ENCODE results near the gene STARD13.

The STARD13 gene

DNA sequence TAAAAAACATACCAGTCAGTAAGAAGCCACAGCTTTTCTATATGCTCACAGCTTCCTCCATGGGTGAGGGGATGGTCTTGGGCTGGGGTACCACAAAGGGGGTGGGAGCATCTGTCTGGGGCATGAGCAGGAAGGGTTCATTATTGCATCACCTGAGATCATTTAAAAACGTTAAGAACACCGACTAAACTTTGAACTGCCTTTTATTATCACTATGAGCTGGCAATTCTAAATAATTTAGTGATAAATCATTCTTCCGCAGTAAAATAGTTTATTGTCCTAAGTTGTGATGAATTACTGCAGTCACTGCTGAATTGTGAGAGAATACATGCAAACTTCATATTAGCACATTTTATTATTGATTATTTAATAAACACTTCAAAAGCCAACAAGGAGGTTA is 197.8 kb downstream of the STARD13 start:
- DNase-seq (ENCODE audit: low spot score in 2 of 2): no peak
- no peak overlapping the region for H3K4me3 Mint-ChIP-seq
- peaks cover 22% of the 10 kb centered on the region for H3K27me3 Mint-ChIP-seq
- no peaks in the 10 kb centered on the region for H3K9me3 Mint-ChIP-seq
- H3K36me3 Mint-ChIP-seq (ENCODE audit: insufficient read depth): no peaks in the 10 kb centered on the region
- H3K4me1 Mint-ChIP-seq: no peaks in the 10 kb centered on the region
- H3K27ac Mint-ChIP-seq (ENCODE audit: low read depth): no peak overlapping the region
- no peak for ATAC-seq (replicated peaks; ENCODE audit: extremely low read depth, poor library complexity, severe bottlenecking)

DNA sequence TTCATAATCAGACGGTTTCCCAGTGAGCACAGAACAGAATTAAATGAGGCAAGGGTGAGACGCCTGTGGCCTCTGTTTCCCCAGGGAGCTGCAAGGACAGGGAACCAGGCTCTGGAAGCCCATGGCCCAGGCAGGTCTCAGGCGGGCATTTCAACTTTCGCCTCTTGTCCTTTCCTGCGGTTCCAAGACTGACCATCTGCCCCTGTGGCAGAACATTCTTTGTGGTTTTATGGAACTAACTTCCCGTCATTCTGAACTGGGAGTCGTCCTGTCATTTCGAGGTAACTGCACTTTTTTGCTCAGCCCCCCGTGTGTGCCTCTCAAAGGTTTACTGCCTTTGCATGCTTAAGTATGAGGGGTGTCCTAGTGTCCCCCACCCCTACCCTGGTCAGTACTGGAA is 198.5 kb downstream of the STARD13 start:
- Mint-ChIP-seq H3K9me3 (no peaks in the 10 kb centered on the region), H3K4me3 (no peak overlapping the region), H3K36me3 (ENCODE audit: insufficient read depth) (no peaks in the 10 kb centered on the region), H3K4me1 (no peaks in the 10 kb centered on the region), H3K27ac (ENCODE audit: low read depth) (no peak overlapping the region), H3K27me3 (peaks cover 22% of the 10 kb centered on the region)
- DNase-seq (ENCODE audit: low spot score in 2 of 2) (no peak), ATAC-seq (replicated peaks; ENCODE audit: extremely low read depth, poor library complexity, severe bottlenecking) (no peak)

DNA sequence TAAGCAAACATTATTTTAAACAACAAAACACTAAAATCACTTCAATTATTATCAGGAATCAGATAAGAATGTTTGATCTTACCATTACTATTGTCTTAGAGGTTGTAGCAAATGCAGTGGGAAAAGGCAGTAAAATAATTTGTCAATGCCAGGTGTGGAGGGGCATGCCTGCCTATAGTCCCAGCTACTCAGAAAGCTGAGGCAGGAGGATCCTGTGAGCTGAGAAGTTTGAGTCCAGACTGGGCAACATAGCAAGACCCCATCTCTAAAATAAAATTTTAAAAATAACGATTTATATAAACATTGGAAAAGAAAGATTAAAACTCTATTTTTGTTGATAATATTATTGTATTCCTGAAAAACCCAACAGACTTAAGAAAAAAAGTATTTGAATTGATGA is 202.5 kb downstream of the STARD13 start:
- no peaks in the 10 kb centered on the region for H3K9me3 Mint-ChIP-seq
- no peak for DNase-seq (ENCODE audit: low spot score in 2 of 2)
- no peak for ATAC-seq (replicated peaks; ENCODE audit: extremely low read depth, poor library complexity, severe bottlenecking)
- no peak overlapping the region for H3K4me3 Mint-ChIP-seq
- no peaks in the 10 kb centered on the region for H3K4me1 Mint-ChIP-seq
- no peaks in the 10 kb centered on the region for H3K36me3 Mint-ChIP-seq (ENCODE audit: insufficient read depth)
- no peak overlapping the region for H3K27ac Mint-ChIP-seq (ENCODE audit: low read depth)
- H3K27me3 Mint-ChIP-seq: peaks cover 55% of the 10 kb centered on the region

DNA sequence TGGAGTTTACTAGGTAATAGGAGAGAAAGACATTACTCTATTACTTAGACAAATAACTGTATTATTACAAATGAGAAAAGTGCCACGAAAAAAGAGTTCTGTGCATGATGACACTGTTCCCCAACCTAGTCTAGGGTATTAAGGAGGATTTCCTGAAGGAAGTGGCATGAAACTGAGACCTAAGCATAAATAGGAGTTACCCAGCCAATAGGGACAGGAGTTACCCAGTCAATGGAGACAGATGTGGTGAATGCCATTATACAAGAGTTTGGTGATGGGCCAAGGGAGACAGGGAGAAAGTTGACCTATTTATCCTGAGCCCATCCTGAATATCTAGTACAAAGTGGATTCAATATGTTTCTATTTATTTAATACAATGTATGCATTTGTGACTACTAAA is 203.9 kb downstream of the STARD13 start:
- H3K27ac Mint-ChIP-seq (ENCODE audit: low read depth): no peak overlapping the region
- no peak for DNase-seq (ENCODE audit: low spot score in 2 of 2)
- H3K9me3 Mint-ChIP-seq: no peaks in the 10 kb centered on the region
- H3K4me1 Mint-ChIP-seq: no peaks in the 10 kb centered on the region
- no peak for ATAC-seq (replicated peaks; ENCODE audit: extremely low read depth, poor library complexity, severe bottlenecking)
- peaks cover 43% of the 10 kb centered on the region for H3K27me3 Mint-ChIP-seq
- no peaks in the 10 kb centered on the region for H3K36me3 Mint-ChIP-seq (ENCODE audit: insufficient read depth)
- no peak overlapping the region for H3K4me3 Mint-ChIP-seq

DNA sequence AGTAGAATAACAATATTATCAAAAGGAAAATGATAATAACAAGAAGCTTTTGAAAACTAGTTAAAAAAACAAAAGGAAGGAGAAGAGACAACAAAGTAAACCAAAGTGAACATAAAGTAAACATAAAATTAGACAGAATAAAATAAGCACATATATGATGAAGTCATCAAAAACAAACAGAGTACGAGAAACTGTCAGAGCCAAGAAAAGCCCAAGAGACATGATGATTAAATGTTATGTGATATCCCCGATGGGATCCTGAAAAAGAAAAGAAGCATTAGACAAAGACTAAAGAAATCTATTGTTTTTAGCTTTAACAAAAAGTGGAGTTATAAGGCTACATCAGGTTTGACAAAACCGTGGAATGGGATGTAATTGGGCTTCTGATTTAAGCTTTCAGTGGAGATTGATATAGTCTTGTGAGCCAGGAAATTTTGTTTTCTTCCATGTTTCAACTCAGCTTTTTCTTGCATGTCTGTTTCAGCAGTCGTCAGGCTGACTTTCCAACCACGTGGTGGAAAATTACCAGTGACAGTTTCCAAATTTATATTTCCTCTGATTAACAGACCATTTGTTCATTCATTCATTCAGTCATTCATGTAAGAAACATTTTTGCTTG is 204.5 kb downstream of the STARD13 start:
- Mint-ChIP-seq H3K27me3 (peaks cover 37% of the 10 kb centered on the region), H3K9me3 (no peaks in the 10 kb centered on the region), H3K27ac (ENCODE audit: low read depth) (no peak overlapping the region), H3K4me1 (no peaks in the 10 kb centered on the region), H3K36me3 (ENCODE audit: insufficient read depth) (no peaks in the 10 kb centered on the region), H3K4me3 (no peak overlapping the region)
- DNase-seq (ENCODE audit: low spot score in 2 of 2) (no peak), ATAC-seq (replicated peaks; ENCODE audit: extremely low read depth, poor library complexity, severe bottlenecking) (no peak)

DNA sequence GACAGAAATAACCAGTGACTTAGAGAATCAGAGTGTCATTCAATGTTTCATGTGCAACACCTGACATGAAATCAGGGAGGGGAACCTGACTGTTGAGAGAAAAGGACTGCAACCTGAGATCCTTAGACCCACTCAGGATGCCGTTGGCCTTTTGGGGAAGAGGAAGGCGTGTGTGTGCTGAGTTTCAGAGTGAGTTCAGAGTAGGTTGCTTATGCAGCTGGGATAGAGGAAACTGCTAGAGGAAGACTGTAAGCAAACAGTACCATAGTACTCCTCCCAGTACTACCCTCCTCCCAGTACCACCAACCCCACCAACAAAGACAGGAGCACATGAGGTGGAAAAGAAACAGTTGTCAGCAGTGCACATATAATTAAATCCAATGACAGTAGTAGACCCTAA is 205.6 kb downstream of the STARD13 start:
- peaks cover 33% of the 10 kb centered on the region for H3K27me3 Mint-ChIP-seq
- no peaks in the 10 kb centered on the region for H3K36me3 Mint-ChIP-seq (ENCODE audit: insufficient read depth)
- no peak overlapping the region for H3K4me3 Mint-ChIP-seq
- no peak overlapping the region for H3K27ac Mint-ChIP-seq (ENCODE audit: low read depth)
- no peak for ATAC-seq (replicated peaks; ENCODE audit: extremely low read depth, poor library complexity, severe bottlenecking)
- H3K4me1 Mint-ChIP-seq: no peaks in the 10 kb centered on the region
- DNase-seq (ENCODE audit: low spot score in 2 of 2): no peak
- H3K9me3 Mint-ChIP-seq: no peaks in the 10 kb centered on the region

DNA sequence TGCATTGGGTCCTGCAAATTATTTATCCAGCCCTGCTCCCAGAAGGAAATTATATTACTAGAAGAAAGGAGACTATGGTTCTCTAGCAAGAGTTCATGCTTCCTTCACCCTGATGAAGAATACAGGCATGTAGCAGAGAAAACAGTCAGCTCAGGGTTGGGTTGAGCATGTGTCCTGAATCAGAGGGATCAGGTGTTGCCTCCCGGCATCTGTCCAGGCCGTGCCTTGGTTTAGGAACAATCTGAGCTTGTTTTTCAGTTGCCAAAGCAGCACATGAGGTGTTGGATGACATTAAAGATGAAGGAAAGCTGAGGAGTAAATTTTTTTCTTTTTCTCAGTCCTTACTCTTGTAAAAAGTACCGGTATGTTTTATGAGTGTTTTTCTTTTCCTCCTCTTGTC is 207.3 kb downstream of the STARD13 start:
- H3K4me1 Mint-ChIP-seq: no peaks in the 10 kb centered on the region
- peaks cover 33% of the 10 kb centered on the region for H3K27me3 Mint-ChIP-seq
- DNase-seq (ENCODE audit: low spot score in 2 of 2): no peak
- ATAC-seq (replicated peaks; ENCODE audit: extremely low read depth, poor library complexity, severe bottlenecking): no peak
- H3K9me3 Mint-ChIP-seq: no peaks in the 10 kb centered on the region
- no peak overlapping the region for H3K4me3 Mint-ChIP-seq
- no peak overlapping the region for H3K27ac Mint-ChIP-seq (ENCODE audit: low read depth)
- no peaks in the 10 kb centered on the region for H3K36me3 Mint-ChIP-seq (ENCODE audit: insufficient read depth)

DNA sequence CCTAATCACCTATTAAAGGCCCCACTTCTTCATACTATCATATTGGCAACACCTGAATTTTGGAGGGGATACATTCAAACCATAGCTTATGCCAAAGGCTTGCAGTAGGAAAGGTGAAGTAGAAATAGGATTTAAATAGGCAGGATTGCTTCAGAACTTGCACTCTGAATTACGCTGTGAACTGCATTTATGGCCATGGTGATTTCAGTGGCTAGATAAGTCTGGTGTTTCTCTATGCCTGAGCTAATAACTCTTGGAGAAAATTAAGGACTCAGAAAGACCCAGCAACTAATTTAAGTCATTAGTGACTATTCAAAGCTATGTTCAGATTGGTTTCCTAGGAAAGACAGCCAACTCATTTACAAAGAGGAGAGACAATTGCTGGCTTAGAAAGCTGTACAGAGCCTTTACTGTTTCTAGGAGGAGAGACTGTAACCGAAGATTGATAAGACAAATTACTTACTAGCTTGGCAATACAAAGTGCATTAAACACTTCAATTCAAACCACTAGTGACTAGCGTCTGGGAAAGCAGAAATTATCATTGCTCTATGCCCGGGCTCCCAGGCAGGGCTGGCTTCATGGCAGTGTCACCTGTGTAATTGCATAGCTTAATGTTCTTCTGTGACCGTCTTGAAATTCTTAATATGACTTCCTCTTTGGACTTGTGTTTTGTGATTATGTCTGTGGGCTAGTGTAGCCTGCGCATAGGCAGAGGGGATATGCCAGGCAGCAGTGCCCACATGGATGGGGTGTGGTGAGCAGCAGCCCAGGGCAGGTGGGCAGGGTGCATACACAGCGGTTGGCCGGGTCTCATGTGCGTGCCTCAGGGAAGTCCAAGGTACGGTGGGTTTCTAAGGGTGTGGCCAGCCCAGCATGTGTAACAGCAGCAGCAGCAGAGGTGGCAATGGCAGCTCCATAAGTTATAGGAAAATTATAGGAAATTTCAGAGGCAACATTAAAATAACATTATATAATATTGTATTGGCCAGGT is 209.3 kb downstream of the STARD13 start:
- peaks cover 32% of the 10 kb centered on the region for H3K27me3 Mint-ChIP-seq
- no peaks in the 10 kb centered on the region for H3K9me3 Mint-ChIP-seq
- H3K27ac Mint-ChIP-seq (ENCODE audit: low read depth): no peak overlapping the region
- DNase-seq (ENCODE audit: low spot score in 2 of 2): no peak
- H3K4me3 Mint-ChIP-seq: no peak overlapping the region
- no peaks in the 10 kb centered on the region for H3K36me3 Mint-ChIP-seq (ENCODE audit: insufficient read depth)
- no peaks in the 10 kb centered on the region for H3K4me1 Mint-ChIP-seq
- ATAC-seq (replicated peaks; ENCODE audit: extremely low read depth, poor library complexity, severe bottlenecking): no peak

DNA sequence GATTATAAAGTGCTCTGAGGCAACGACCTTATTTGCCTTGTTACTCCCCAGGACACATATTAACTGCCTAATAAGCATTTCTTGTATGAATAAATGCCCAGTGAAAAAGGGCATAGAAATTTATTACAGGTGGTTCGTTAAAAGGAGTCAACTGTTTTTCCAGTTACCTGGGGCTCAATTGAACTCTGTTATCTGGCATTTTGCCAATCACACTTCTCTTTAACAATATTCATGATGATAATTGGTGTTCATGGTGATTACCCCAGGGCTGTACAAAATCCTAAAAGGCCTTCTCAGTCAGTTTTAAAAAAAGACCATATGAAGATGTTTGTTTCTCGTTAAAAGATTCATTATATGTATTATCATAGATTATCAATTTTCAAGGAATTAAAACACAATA is 212.2 kb downstream of the STARD13 start:
- Mint-ChIP-seq H3K4me3 (no peak overlapping the region), H3K27me3 (peaks cover 3% of the 10 kb centered on the region), H3K4me1 (no peaks in the 10 kb centered on the region), H3K27ac (ENCODE audit: low read depth) (no peak overlapping the region), H3K36me3 (ENCODE audit: insufficient read depth) (no peaks in the 10 kb centered on the region), H3K9me3 (no peaks in the 10 kb centered on the region)
- no peak for ATAC-seq (replicated peaks; ENCODE audit: extremely low read depth, poor library complexity, severe bottlenecking)
- DNase-seq (ENCODE audit: low spot score in 2 of 2): no peak

DNA sequence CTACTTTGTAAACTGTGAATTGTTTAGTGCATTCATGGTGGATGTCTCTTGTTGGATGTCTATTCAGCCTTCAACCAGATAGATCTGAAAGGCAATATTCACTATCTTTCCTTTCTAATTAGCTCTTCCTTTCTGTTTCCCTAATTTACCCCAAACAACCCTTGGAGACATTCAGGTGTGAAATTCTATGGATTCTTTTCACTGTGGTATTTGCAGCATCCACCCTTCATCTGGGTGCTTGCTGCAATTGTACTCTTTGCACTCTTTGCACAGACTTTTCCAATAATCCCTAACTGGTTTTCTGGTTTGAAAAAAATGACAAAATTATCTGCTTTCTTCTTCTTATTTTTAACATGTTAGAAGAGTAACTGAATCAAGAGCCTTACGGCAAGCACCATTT is 212.8 kb downstream of the STARD13 start:
- Mint-ChIP-seq H3K4me1 (no peaks in the 10 kb centered on the region), H3K36me3 (ENCODE audit: insufficient read depth) (no peaks in the 10 kb centered on the region), H3K9me3 (no peaks in the 10 kb centered on the region), H3K27me3 (no peaks in the 10 kb centered on the region), H3K27ac (ENCODE audit: low read depth) (no peak overlapping the region), H3K4me3 (no peak overlapping the region)
- DNase-seq (ENCODE audit: low spot score in 2 of 2): no peak
- no peak for ATAC-seq (replicated peaks; ENCODE audit: extremely low read depth, poor library complexity, severe bottlenecking)

DNA sequence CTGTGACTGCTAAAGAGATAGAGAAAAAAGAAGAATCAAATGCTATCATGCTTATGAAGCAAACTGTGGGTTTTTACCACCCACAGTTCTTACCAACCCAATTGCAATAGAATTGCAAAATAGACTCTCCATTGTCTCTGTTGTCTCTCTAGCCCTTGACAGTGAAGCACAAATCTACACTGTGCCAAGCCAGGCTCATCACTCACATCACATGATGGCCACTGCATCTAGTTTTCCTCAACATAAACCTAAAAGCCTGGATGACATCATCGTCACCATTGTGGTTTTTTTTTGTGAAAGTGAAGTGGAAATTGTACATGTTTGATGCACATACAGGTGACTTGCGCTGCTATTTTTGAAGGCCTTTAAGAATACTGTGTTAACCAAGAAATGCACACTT is 213.3 kb downstream of the STARD13 start:
- Mint-ChIP-seq H3K9me3 (no peaks in the 10 kb centered on the region), H3K36me3 (ENCODE audit: insufficient read depth) (no peaks in the 10 kb centered on the region), H3K4me1 (no peaks in the 10 kb centered on the region), H3K27ac (ENCODE audit: low read depth) (no peak overlapping the region), H3K27me3 (no peaks in the 10 kb centered on the region), H3K4me3 (no peak overlapping the region)
- no peak for DNase-seq (ENCODE audit: low spot score in 2 of 2)
- no peak for ATAC-seq (replicated peaks; ENCODE audit: extremely low read depth, poor library complexity, severe bottlenecking)

DNA sequence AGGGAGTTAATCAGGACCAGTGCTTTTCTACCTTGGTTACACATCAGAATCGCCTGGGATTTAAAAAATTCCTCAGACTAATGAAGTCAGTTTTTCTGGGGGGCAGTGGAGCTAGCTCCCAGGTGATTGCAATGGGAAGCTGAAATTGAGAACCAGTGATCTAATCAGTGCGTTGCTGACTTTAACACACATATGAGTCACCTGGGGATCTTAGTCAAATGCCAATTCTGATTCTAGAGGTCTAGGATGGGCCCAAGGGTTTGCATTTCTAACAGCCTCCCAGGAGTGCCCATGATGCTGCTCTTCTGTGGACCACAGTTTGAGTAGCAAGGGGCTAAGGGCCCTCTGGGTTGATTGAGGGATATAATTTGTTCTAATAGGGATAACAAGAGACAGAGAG is 214.8 kb downstream of the STARD13 start:
- no peak for DNase-seq (ENCODE audit: low spot score in 2 of 2)
- no peak overlapping the region for H3K4me3 Mint-ChIP-seq
- ATAC-seq (replicated peaks; ENCODE audit: extremely low read depth, poor library complexity, severe bottlenecking): no peak
- H3K27me3 Mint-ChIP-seq: no peaks in the 10 kb centered on the region
- H3K27ac Mint-ChIP-seq (ENCODE audit: low read depth): no peak overlapping the region
- no peaks in the 10 kb centered on the region for H3K9me3 Mint-ChIP-seq
- no peaks in the 10 kb centered on the region for H3K36me3 Mint-ChIP-seq (ENCODE audit: insufficient read depth)
- H3K4me1 Mint-ChIP-seq: no peaks in the 10 kb centered on the region

DNA sequence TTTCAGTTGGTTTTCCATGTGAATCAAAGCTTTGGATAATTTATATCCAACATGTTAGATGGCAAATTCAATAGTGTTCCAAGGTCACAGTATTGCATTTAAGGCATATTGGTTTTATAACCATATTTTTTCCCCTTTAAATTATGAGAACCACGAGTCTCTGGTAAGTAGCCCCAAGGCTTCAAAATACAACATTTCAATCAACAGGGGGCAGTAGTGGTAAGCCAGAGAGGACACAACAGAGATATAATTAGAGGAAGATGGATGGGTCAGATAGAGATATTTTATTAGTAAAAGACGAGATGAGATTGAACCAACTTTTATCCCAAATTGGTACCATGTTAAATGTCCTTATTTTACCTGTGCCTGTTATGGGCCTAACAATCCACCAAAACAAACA is 216.2 kb downstream of the STARD13 start:
- H3K4me3 Mint-ChIP-seq: no peak overlapping the region
- ATAC-seq (replicated peaks; ENCODE audit: extremely low read depth, poor library complexity, severe bottlenecking): no peak

More for the DNA sequence above, 216.2 kb downstream of the STARD13 start:
- H3K9me3 Mint-ChIP-seq: no peaks in the 10 kb centered on the region
- H3K27ac Mint-ChIP-seq (ENCODE audit: low read depth): no peak overlapping the region
- H3K36me3 Mint-ChIP-seq (ENCODE audit: insufficient read depth): no peaks in the 10 kb centered on the region
- no peaks in the 10 kb centered on the region for H3K27me3 Mint-ChIP-seq
- H3K4me1 Mint-ChIP-seq: no peaks in the 10 kb centered on the region
- DNase-seq (ENCODE audit: low spot score in 2 of 2): no peak

All from central memory CD8-positive, alpha-beta T cell (primary cell).